ENCODE measurements around the gene BMPER. TPM values are rescaled to one million over a fixed set of nuclear protein-coding genes. Genes with fewer than 3 reads are reported as not detected.
A peak's percentile ranks its signal among the peaks of the same experiment; 100 is the strongest.

BMPER gene
- total RNA-seq, 1 experiment from 2014 or later: not detected

- DNase-seq (ENCODE audit: low spot score): no peak
Measured at GRCh38 chr7:33968591-33968990, 63.3 kb downstream of the BMPER start.

- DNase-seq (ENCODE audit: low spot score): no peak
Measured at GRCh38 chr7:33970536-33970935, 65.2 kb downstream of the BMPER start.

- DNase-seq (ENCODE audit: low spot score): no peak
Measured at GRCh38 chr7:33971106-33971505, 65.8 kb downstream of the BMPER start.

- no peak for DNase-seq (ENCODE audit: low spot score)
Measured at GRCh38 chr7:33973231-33974015, 68.1 kb downstream of the BMPER start.

GRCh38 chr7:33979300-33979806 is 74.0 kb downstream of the BMPER start:
- DNase-seq (ENCODE audit: low spot score): no peak

- no peak for DNase-seq (ENCODE audit: low spot score)
Measured at GRCh38 chr7:33979807-33980355, 74.5 kb downstream of the BMPER start.

GRCh38 chr7:33981226-33981625 is 75.9 kb downstream of the BMPER start:
- DNase-seq (ENCODE audit: low spot score): no peak

- DNase-seq (ENCODE audit: low spot score): no peak
Measured at GRCh38 chr7:33981671-33982424, 76.5 kb downstream of the BMPER start.

- peak; percentile 75 for DNase-seq (ENCODE audit: low spot score)
Measured at GRCh38 chr7:33982425-33982786, 77.1 kb downstream of the BMPER start.

- no peak for DNase-seq (ENCODE audit: low spot score)
Measured at GRCh38 chr7:33986451-33986850, 81.1 kb downstream of the BMPER start.

GRCh38 chr7:33986951-33987947 is 81.9 kb downstream of the BMPER start:
- DNase-seq (ENCODE audit: low spot score): peak; percentile 92

GRCh38 chr7:33996899-33997298 is 91.6 kb downstream of the BMPER start:
- no peak for DNase-seq (ENCODE audit: low spot score)

- no peak for DNase-seq (ENCODE audit: low spot score)
Measured at GRCh38 chr7:33998476-33998875, 93.1 kb downstream of the BMPER start.

GRCh38 chr7:34011017-34011695 is 105.8 kb downstream of the BMPER start:
- DNase-seq (ENCODE audit: low spot score): no peak

- no peak for DNase-seq (ENCODE audit: low spot score)
Measured at GRCh38 chr7:34011696-34012095, 106.4 kb downstream of the BMPER start.

- DNase-seq (ENCODE audit: low spot score): no peak
Measured at GRCh38 chr7:34013421-34013820, 108.1 kb downstream of the BMPER start.

- no peak for DNase-seq (ENCODE audit: low spot score)
Measured at GRCh38 chr7:34015651-34016050, 110.3 kb downstream of the BMPER start.

- DNase-seq (ENCODE audit: low spot score): no peak
Measured at GRCh38 chr7:34016876-34017275, 111.5 kb downstream of the BMPER start.

- no peak for DNase-seq (ENCODE audit: low spot score)
Measured at GRCh38 chr7:34019301-34019790, 114.0 kb downstream of the BMPER start.

- DNase-seq (ENCODE audit: low spot score): no peak
Measured at GRCh38 chr7:34022626-34023025, 117.3 kb downstream of the BMPER start.
